ENCODE data around the gene RNF5. TPM values are rescaled to one million over a fixed set of nuclear protein-coding genes. Genes with fewer than 3 reads are reported as not detected.

RNF5 gene
- total RNA-seq, 1 donor: 37.6 TPM

DNA sequence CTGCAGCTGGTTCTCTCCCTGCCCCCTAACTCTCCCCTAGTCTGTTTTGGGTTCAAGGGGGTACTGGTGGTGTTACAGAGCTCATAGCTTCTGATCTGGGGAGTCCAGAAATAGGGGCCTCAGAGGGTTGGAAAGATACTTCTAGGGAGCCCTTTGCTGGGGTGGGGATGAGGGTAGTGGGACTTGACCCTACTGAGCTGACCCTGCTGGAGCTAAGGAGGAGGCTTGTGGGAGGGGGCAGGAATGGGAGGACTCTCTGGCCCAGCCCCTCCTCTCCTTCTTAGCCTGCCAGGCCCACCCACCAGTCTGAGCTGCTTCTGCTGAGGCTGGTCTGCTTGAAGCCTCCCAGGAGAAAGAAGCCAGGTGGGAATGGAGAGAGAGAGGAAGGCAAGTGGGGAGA lies 13.9 kb upstream of the RNF5 start, which contains the start of gene EGFL8:
Gene EGFL8 (plus strand): TSS at position 301 of the 400 bp plus-strand sequence. CDS start 1,571 bp downstream, outside the sequence.
- TF ChIP-seq, protein P1, sequence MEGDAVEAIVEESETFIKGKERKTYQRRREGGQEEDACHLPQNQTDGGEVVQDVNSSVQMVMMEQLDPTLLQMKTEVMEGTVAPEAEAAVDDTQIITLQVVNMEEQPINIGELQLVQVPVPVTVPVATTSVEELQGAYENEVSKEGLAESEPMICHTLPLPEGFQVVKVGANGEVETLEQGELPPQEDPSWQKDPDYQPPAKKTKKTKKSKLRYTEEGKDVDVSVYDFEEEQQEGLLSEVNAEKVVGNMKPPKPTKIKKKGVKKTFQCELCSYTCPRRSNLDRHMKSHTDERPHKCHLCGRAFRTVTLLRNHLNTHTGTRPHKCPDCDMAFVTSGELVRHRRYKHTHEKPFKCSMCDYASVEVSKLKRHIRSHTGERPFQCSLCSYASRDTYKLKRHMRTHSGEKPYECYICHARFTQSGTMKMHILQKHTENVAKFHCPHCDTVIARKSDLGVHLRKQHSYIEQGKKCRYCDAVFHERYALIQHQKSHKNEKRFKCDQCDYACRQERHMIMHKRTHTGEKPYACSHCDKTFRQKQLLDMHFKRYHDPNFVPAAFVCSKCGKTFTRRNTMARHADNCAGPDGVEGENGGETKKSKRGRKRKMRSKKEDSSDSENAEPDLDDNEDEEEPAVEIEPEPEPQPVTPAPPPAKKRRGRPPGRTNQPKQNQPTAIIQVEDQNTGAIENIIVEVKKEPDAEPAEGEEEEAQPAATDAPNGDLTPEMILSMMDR (IDR thresholded peaks at IDR 0.05; ENCODE audit: insufficient read depth, low read depth, low read length): no peak
- H3K4me3 ChIP-seq (ENCODE audit: low read depth, low read length): no peak within 1 kb of the TSS
- no peak for DNase-seq (ENCODE audit: low read depth)

DNA sequence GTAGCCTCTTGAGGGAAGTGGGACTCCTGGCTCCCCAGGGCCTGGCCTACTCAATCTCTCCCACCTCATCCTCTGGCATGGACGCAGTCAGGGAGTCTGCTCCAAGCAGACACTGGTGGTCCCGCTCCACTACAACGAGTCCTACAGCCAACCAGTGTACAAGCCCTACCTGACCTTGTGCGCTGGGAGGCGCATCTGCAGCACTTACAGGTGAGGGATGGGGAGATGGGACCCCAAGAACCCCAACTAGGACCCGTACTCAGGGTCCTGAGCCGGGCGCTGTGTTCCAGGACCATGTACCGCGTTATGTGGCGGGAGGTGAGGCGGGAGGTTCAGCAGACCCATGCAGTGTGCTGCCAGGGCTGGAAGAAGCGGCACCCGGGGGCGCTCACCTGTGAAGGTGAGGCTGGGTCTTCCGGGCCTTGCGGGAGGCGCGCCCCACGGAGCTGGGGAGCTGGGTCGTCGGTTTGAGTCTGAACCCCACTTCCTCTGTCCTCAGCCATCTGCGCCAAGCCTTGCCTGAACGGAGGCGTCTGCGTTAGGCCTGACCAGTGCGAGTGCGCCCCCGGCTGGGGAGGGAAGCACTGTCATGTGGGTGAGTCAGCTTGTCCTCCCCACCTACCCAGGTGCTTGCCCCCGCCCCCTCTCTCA lies 11.7 kb upstream of the RNF5 start:
- TF ChIP-seq, protein P1 (IDR thresholded peaks at IDR 0.05; ENCODE audit: insufficient read depth, low read depth, low read length): no peak
- no peak overlapping the region for H3K4me3 ChIP-seq (ENCODE audit: low read depth, low read length)
- no peak for DNase-seq (ENCODE audit: low read depth)

DNA sequence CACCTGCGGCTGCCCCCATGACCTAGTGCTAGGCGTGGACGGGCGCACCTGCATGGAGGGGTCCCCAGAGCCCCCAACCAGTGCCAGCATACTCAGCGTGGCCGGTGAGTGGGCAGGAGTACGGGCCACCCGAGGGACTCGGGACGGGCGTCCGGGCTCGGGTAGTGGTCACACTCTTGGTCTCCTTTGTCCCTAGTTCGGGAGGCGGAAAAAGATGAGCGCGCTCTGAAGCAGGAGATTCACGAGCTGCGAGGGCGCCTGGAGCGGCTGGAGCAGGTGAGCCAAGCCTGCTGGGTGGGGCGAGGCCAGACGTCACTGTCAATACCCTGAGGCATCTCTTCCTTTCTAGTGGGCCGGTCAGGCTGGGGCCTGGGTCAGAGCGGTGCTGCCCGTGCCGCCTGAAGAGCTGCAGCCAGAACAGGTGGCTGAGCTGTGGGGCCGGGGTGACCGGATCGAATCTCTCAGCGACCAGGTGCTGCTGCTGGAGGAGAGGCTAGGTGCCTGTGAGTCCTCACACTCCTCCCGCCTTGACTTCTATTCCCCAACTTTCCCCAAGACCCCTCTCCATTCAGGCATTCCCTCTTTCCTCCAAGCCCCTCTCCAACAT lies 10.9 kb upstream of the RNF5 start:
- no peak overlapping the region for H3K4me3 ChIP-seq (ENCODE audit: low read depth, low read length)
- TF ChIP-seq, protein P1 (IDR thresholded peaks at IDR 0.05; ENCODE audit: insufficient read depth, low read depth, low read length): no peak
- DNase-seq (ENCODE audit: low read depth): no peak

DNA sequence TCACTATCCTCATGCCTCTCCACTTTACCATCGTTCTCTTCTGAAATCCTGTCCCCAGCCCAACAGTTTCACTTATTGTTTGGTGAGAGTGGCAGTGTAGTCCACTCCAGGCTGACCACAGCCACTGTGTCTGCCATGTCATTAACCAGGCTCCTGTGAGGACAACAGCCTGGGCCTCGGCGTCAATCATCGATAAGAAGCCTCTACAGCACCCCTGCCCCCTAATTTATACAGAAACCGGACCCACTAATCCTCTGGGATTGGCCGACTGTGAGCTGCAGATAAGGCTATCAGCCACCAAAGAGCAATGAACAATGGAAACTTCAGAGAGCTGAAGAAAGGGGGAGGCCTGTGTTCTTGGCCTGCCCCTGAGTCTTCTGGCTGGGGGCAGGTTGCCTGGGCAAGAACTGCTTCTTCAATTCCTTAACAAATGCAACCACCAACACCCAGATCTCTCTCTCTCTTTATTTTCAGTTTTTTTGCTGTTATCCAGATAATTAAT lies 10.4 kb upstream of the RNF5 start:
- H3K4me3 ChIP-seq (ENCODE audit: low read depth, low read length): no peak overlapping the region
- TF ChIP-seq, protein P1 (IDR thresholded peaks at IDR 0.05; ENCODE audit: insufficient read depth, low read depth, low read length): no peak
- no peak for DNase-seq (ENCODE audit: low read depth)

DNA sequence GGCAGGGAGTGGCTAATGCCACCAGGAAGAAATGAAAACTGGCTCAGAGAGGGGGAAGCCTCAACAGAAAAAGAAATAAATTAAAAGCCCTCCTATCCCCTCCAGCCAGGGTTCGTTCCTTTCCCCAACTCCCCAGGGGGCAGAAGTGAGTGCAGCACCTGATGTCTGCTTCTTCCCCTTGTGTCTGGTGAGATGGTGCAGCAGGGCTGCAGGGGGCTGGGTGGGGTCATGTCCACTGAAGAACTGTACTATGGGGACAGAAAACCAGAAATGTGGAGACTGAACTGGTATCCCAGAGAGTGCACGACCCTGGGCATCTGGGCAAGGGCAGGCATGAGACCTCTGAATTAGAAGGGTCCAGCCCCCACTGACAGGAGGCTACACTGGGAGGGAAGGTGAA lies 9.9 kb upstream of the RNF5 start:
- no peak overlapping the region for H3K4me3 ChIP-seq (ENCODE audit: low read depth, low read length)
- no peak for DNase-seq (ENCODE audit: low read depth)
- TF ChIP-seq, protein P1 (IDR thresholded peaks at IDR 0.05; ENCODE audit: insufficient read depth, low read depth, low read length): no peak

DNA sequence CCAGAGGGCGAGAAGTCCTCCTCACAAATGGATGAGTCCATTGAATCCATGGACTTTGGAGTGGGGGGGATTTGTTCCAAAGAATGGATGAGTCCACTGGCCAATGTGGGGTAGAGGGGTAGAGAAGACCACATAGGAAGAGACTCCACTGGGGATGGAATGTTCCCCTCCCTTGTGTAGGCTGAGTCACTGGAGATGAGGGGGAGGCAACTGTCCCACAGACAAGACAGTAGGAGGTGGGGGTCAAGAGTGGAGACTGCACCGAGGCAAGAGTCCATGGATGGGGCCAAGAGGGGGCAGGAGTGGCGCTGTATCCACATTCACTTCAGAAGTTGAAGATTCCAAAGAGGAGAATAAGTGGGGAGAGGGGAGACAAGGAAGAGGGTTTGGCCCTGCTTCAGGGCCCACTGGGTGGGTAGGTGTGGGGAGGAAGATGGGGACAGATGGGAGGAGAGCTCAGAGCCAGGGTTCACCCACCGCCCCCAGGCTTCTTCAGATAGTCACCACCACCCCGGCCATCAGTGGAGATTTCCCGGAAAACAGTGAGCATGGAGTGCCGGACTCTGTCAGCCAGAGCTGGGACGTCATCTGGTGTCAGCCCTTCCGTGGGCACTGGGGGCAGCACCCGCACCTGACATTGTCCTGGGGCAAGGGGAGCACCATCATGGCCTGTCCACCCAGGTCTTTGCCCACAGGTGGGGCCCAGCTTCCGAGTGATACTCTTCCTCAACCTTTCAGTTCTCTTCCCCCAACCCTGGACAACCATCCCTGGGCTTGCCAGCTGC lies 9.2 kb upstream of the RNF5 start:
- no peak for DNase-seq (ENCODE audit: low read depth)
- TF ChIP-seq, protein P1 (IDR thresholded peaks at IDR 0.05; ENCODE audit: insufficient read depth, low read depth, low read length): no peak
- no peak overlapping the region for H3K4me3 ChIP-seq (ENCODE audit: low read depth, low read length)
